Right cardiac atrium (tissue), 5 donors: ENCODE data around the gene DCDC2. TPM values are rescaled to one million over a fixed set of nuclear protein-coding genes. Genes with fewer than 3 reads are reported as not detected.
A peak's percentile ranks its signal among the peaks of the same experiment; 100 is the strongest.

ENCODE experiments used
- ATAC-seq, 2 donors: fragments of 200-7000 bp; cut with Tn5 transposase; one replicate each; pipeline versions ENCODE4 v1.8.0 to v1.9.1; 2020; ENCODE audit warnings: moderate library complexity in 2 of 2, mild to moderate bottlenecking in 1 of 2
- DNase-seq, 3 donors: peaks; one replicate each; pipeline ENCODE4 v3.0.0-alpha.2; 2020
- H3K27ac ChIP-seq: one replicate; pipeline ENCODE4 v1.5.1; 2013; ENCODE audit warnings: mild to moderate bottlenecking, low read length, control low read depth, moderate library complexity
- H3K27me3 ChIP-seq: one replicate; pipeline ENCODE4 v1.6.1; 2013; ENCODE audit not compliant: control insufficient read depth, insufficient read depth
- H3K4me1 ChIP-seq: one replicate; pipeline ENCODE4 v1.6.1; 2013; ENCODE audit warnings: low read length; ENCODE audit not compliant: control insufficient read depth, insufficient read depth
- H3K4me3 ChIP-seq: one replicate; pipeline ENCODE4 v1.5.1; 2013; ENCODE audit warnings: low read length, control low read depth
- H3K9me3 ChIP-seq: one replicate; pipeline ENCODE4 v1.6.1; 2013; ENCODE audit warnings: low read length; ENCODE audit not compliant: control insufficient read depth
- WGBS: extraction: QIAGEN DNeasy Blood & Tissue Kit; methylation state at CpG from one replicate; pipeline ENCODE4 v1.1.7; 2013; 5-methylcytosine and 5-hydroxymethylcytosine counted together
- intact Hi-C, 4 donors: fragments of 100-400 bp; cut with DNase I; formaldehyde crosslinking; loops; one replicate each; pipeline versions ENCODE4 v1.11.0 to v1.14.0; 2022 to 2023
- polyA plus RNA-seq: library from polyadenylated mRNA; stranded (reverse); fragments of 200-250 nt; gene quantifications from one replicate; pipeline ENCODE4 v1.2.3, GENCODE V29; 2013
- total RNA-seq, 4 donors: library from RNA; stranded (reverse); fragmentation: NEBNext Ultra II Directional; extraction: Animal tissue kit (Norgen Biotek cat#: 25700); gene quantifications; one replicate each; pipeline ENCODE4 v1.2.1, GENCODE V29; 2021
- donor health status: healthy with polysubstance abuse.
- donor health status: DM: no; HTN: yes; CAD: no.
- donor health status: DM: no; HTN: no; CAD: no.
- donor health status: DM: no; HTN: yes; CAD: no; lungs with severe emphysema.
- donor health status: DM: yes; HTN: yes; CAD: no.

DCDC2 gene
- total and polyA plus RNA-seq, 5 donors, result not detected

GRCh38 chr6:24140591-24140990 lies 217.3 kb downstream of the DCDC2 start:
- no peak overlapping the region for H3K27ac ChIP-seq
- intact Hi-C loops, result no loop called here
- H3K4me3 ChIP-seq, result no peak overlapping the region
- H3K9me3 ChIP-seq, result no peaks in the 10 kb centered on the region
- WGBS, result 44% methylated on average over 13 of the region's 13 CpGs
- H3K4me1 ChIP-seq, result no peaks in the 10 kb centered on the region
- no peaks in the 10 kb centered on the region for H3K27me3 ChIP-seq
- DNase-seq (peak; percentile 31 to 79 (median 78)), ATAC-seq (peak; percentile 26 to 29)

GRCh38 chr6:24139639-24140038 lies 218.2 kb downstream of the DCDC2 start:
- intact Hi-C loops, result no loop called here
- Histone ChIP-seq H3K4me3 (no peak overlapping the region), H3K27ac (no peak overlapping the region), H3K27me3 (no peaks in the 10 kb centered on the region), H3K4me1 (no peaks in the 10 kb centered on the region), H3K9me3 (no peaks in the 10 kb centered on the region)
- 66% methylated on average over 2 of the region's 2 CpGs for WGBS
- ATAC-seq (no peak), DNase-seq (no peak)

- no peak for DNase-seq
- Histone ChIP-seq H3K27me3 (no peaks in the 10 kb centered on the region), H3K27ac (no peak overlapping the region), H3K4me3 (no peak overlapping the region), H3K9me3 (no peaks in the 10 kb centered on the region), H3K4me1 (no peaks in the 10 kb centered on the region)
- ATAC-seq, result no peak
- intact Hi-C loops, result no loop called here
- WGBS, result 83% methylated on average over 2 of the region's 2 CpGs
Observed at GRCh38 chr6:24139080-24139479, 218.8 kb downstream of the DCDC2 start.

GRCh38 chr6:24131751-24132150 lies 226.1 kb downstream of the DCDC2 start:
- no peaks in the 10 kb centered on the region for H3K27me3 ChIP-seq
- no peaks in the 10 kb centered on the region for H3K4me1 ChIP-seq
- no peaks in the 10 kb centered on the region for H3K9me3 ChIP-seq
- intact Hi-C loops, result no loop called here
- H3K27ac ChIP-seq, result no peak overlapping the region
- DNase-seq, result no peak
- no peak overlapping the region for H3K4me3 ChIP-seq
- ATAC-seq, result no peak
- WGBS, result 67% methylated on average over 2 of the region's 2 CpGs

- Histone ChIP-seq H3K4me1 (no peaks in the 10 kb centered on the region), H3K27ac (no peak overlapping the region), H3K27me3 (peaks cover 6% of the 10 kb centered on the region), H3K9me3 (no peaks in the 10 kb centered on the region), H3K4me3 (no peak overlapping the region)
- intact Hi-C loops, result no loop called here
- no peak for ATAC-seq
- WGBS, result 78% methylated on average over 2 of the region's 2 CpGs
- DNase-seq, result no peak
Observed at GRCh38 chr6:24127316-24127715, 230.5 kb downstream of the DCDC2 start.

- H3K4me1 ChIP-seq, result no peaks in the 10 kb centered on the region
- 1% methylated on average over 6 of the region's 6 CpGs for WGBS
- ATAC-seq, result peak in 1 of 2 donors; percentile 26
- DNase-seq, result peak in 1 of 3 donors; percentile 17
- peaks cover 6% of the 10 kb centered on the region for H3K27me3 ChIP-seq
- intact Hi-C loops, result no loop called here
- H3K9me3 ChIP-seq, result no peaks in the 10 kb centered on the region
- no peak overlapping the region for H3K4me3 ChIP-seq
- no peak overlapping the region for H3K27ac ChIP-seq
Observed at GRCh38 chr6:24126586-24127192, 231.2 kb downstream of the DCDC2 start.

- Histone ChIP-seq H3K4me1 (no peaks in the 10 kb centered on the region), H3K4me3 (no peak within 1 kb of the TSS), H3K9me3 (no peaks in the 10 kb centered on the region), H3K27me3 (peaks cover 6% of the 10 kb centered on the region), H3K27ac (no peak within 1 kb of the TSS)
- ATAC-seq (no peak), DNase-seq (peak in 2 of 3 donors; percentile 9 to 23)
- 4% methylated on average over 37 of the region's 37 CpGs for WGBS
- intact Hi-C loops, result no loop called here
Observed at GRCh38 chr6:24125980-24126379, 231.9 kb downstream of the DCDC2 start, which contains the start of gene NRSN1. Gene NRSN1, plus strand, starts transcription at chr6:24126215. Its CDS starts 8,113 bp downstream, at chr6:24134328.

GRCh38 chr6:24122139-24122538 lies 235.7 kb downstream of the DCDC2 start:
- intact Hi-C loops, result loop anchor here in 1 of 4 donors (5.0 kb wide), 1 partner anchor 545 kb away; no protein-coding TSS in a partner anchor
- no peak overlapping the region for H3K4me3 ChIP-seq
- 76% methylated on average over 7 of the region's 7 CpGs for WGBS
- no peak overlapping the region for H3K27ac ChIP-seq
- H3K9me3 ChIP-seq, result no peaks in the 10 kb centered on the region
- DNase-seq (no peak), ATAC-seq (no peak)
- peaks cover 6% of the 10 kb centered on the region for H3K27me3 ChIP-seq
- H3K4me1 ChIP-seq, result no peaks in the 10 kb centered on the region

Other genes with a start within 250 kb of the DCDC2 start
- not detected for gene NRSN1, start 231.8 kb downstream of the DCDC2 start, total RNA-seq
- 0.11 TPM for gene NRSN1, start 231.8 kb downstream of the DCDC2 start, polyA plus RNA-seq
- 10 to 100 TPM; 37.5 to 45.3 (median 39.8) TPM for gene MRS2, start 44.9 kb upstream of the DCDC2 start, total RNA-seq
- 30.3 TPM for gene MRS2, start 44.9 kb upstream of the DCDC2 start, polyA plus RNA-seq
- gene GPLD1, start 131.5 kb upstream of the DCDC2 start, total RNA-seq, result 1 to 10 TPM; 1.0 to 1.6 (median 1.2) TPM
- gene GPLD1, start 131.5 kb upstream of the DCDC2 start, polyA plus RNA-seq, result 0.52 TPM
- gene ALDH5A1, start 136.9 kb upstream of the DCDC2 start, total RNA-seq, result 10 to 100 TPM; 10.9 to 16.5 (median 14.9) TPM
- 7.7 TPM for gene ALDH5A1, start 136.9 kb upstream of the DCDC2 start, polyA plus RNA-seq